WTC11 (cell line): ENCODE measurements around the gene NMU. TPM values are rescaled to one million over a fixed set of nuclear protein-coding genes. Genes with fewer than 3 reads are reported as not detected.

Source experiments
- ATAC-seq: fragments of 200-7000 bp; cut with Tn5 transposase; 2 replicates; pipeline ENCODE4 v1.10.0; 2021; ENCODE audit warnings: mild to moderate bottlenecking, moderate library complexity
- CTCF ChIA-PET: fragments of 300-600 bp; sonication (Branson Sonifier 250); formaldehyde crosslinking; loops from one replicate; lab custom pipeline; 2021; ENCODE audit warnings: antibody characterized with exemption; lab: Charles Lee
- POLR2A ChIA-PET: fragments of 350-600 bp; sonication (Branson Sonifier 250); formaldehyde crosslinking; loops from one replicate; lab custom pipeline; 2021; ENCODE audit warnings: antibody characterized with exemption; lab: Charles Lee
- DNase-seq: peaks from one replicate; pipeline ENCODE4 v3.0.0; 2021; ENCODE audit warnings: low spot score
- H3K27ac Mint-ChIP-seq: 2 replicates; pipeline ENCODE4 v1.8.0; 2021; ENCODE audit warnings: mixed read lengths
- H3K27me3 Mint-ChIP-seq: 2 replicates; pipeline ENCODE4 v1.8.0; 2021; ENCODE audit warnings: low read depth, mild to moderate bottlenecking, moderate library complexity, mixed read lengths
- H3K36me3 Mint-ChIP-seq: 2 replicates; pipeline ENCODE4 v1.8.0; 2021; ENCODE audit warnings: mixed read lengths
- H3K4me1 Mint-ChIP-seq: 2 replicates; pipeline ENCODE4 v1.8.0; 2022; ENCODE audit warnings: mixed read lengths
- H3K4me3 Mint-ChIP-seq: 2 replicates; pipeline ENCODE4 v1.8.0; 2021; ENCODE audit warnings: mild to moderate bottlenecking, moderate library complexity, mixed read lengths
- H3K9me3 Mint-ChIP-seq: 2 replicates; pipeline ENCODE4 v1.8.0; 2021; ENCODE audit warnings: mixed read lengths
- FOXJ3 ChIP-seq: sonication (generic); formaldehyde crosslinking; IDR thresholded peaks from 2 replicates; pipeline ENCODE4 v1.9.0; 2021; ENCODE audit warnings: missing genetic modification reagents, mild to moderate bottlenecking, borderline replicate concordance
- NR2C2 ChIP-seq: sonication (generic); formaldehyde crosslinking; IDR thresholded peaks from 2 replicates; pipeline ENCODE4 v1.8.0; 2022; ENCODE audit warnings: mild to moderate bottlenecking, missing genetic modification reagents
- NR3C1 ChIP-seq: sonication (generic); formaldehyde crosslinking; conservative IDR thresholded peaks from 2 replicates; pipeline ENCODE4 v1.8.1; 2023; ENCODE audit warnings: low read depth, mild to moderate bottlenecking, missing genetic modification reagents
- SMAD3 ChIP-seq: sonication (generic); formaldehyde crosslinking; IDR thresholded peaks from 2 replicates; pipeline ENCODE4 v1.8.0; 2022; ENCODE audit warnings: missing genetic modification reagents, mild to moderate bottlenecking, borderline replicate concordance
- SP1 ChIP-seq: sonication (generic); formaldehyde crosslinking; conservative IDR thresholded peaks from 2 replicates; pipeline ENCODE4 v1.8.1; 2022; ENCODE audit warnings: missing genetic modification reagents
- ZNF138 ChIP-seq: sonication (generic); formaldehyde crosslinking; conservative IDR thresholded peaks from 2 replicates; pipeline ENCODE4 v1.8.1; 2022; ENCODE audit warnings: mild to moderate bottlenecking, moderate library complexity, missing genetic modification reagents
- total RNA-seq: library from RNA; stranded (reverse); gene quantifications from 3 replicates; pipeline ENCODE4 v1.2.3, GENCODE V29; 2021
- TF ChIP-seq, protein P1 (sequence below): fragments of 200-600 bp; IDR thresholded peaks from 2 replicates; pipeline ENCODE4 v1.8.0; 2022; ENCODE audit warnings: antibody characterized with exemption
- TF ChIP-seq, protein P2 (sequence below): sonication (generic); formaldehyde crosslinking; IDR thresholded peaks from 2 replicates; pipeline ENCODE4 v1.8.1; 2022; ENCODE audit warnings: missing genetic modification reagents, borderline replicate concordance
- TF ChIP-seq, protein P3 (sequence below): sonication (generic); formaldehyde crosslinking; IDR thresholded peaks from 2 replicates; pipeline ENCODE4 v1.8.0; 2023; ENCODE audit warnings: missing genetic modification reagents, mild to moderate bottlenecking, borderline replicate concordance
- TF ChIP-seq, protein P4 (sequence below): fragments of 250-450 bp; sonication (Bioruptor Pico); conservative IDR thresholded peaks from 2 replicates; pipeline ENCODE4 v1.9.0; 2021; ENCODE audit warnings: mild to moderate bottlenecking
- TF ChIP-seq, protein P5 (sequence below): sonication (generic); formaldehyde crosslinking; IDR thresholded peaks from 2 replicates; pipeline ENCODE4 v1.8.1; 2022; ENCODE audit warnings: mild to moderate bottlenecking, moderate library complexity, missing genetic modification reagents
- TF ChIP-seq, protein P6 (sequence below): sonication (generic); formaldehyde crosslinking; IDR thresholded peaks from 2 replicates; pipeline ENCODE4 v1.8.1; 2023; ENCODE audit warnings: mild to moderate bottlenecking, missing genetic modification reagents

Gene NMU
- total RNA-seq, 1 experiment from 2014 or later, result 43.7 TPM

DNA sequence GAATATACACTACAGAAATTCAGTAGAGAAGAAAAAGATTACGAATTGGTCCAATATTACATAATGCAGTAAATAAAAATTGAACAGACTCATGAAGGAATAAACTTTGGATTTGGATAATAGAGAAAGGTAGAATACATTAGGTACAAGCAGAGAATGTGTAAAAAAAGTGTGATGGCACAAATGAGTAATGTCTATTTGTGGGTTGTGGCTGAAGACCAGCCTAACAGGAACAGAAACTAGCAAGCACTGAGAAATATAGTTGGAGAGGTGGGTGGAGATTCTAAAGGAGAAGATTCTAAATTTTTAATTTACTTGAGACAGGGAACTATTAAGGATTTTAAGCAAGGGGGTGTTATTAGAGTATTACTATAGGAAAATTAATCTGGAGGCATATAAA is 74.2 kb downstream of the NMU start:
- no peak for DNase-seq
- Mint-ChIP-seq H3K9me3 (peaks cover 13% of the 10 kb centered on the region), H3K27ac (no peak overlapping the region; the same call in 1 of the 2 replicates), H3K27me3 (no peaks in the 10 kb centered on the region), H3K36me3 (peaks cover 5% of the 10 kb centered on the region; the same call in 1 of the 2 replicates), H3K4me3 (no peak overlapping the region), H3K4me1 (peaks cover 14% of the 10 kb centered on the region)
- no peak for TF ChIP-seq ZNF138
- TF ChIP-seq, protein P1, sequence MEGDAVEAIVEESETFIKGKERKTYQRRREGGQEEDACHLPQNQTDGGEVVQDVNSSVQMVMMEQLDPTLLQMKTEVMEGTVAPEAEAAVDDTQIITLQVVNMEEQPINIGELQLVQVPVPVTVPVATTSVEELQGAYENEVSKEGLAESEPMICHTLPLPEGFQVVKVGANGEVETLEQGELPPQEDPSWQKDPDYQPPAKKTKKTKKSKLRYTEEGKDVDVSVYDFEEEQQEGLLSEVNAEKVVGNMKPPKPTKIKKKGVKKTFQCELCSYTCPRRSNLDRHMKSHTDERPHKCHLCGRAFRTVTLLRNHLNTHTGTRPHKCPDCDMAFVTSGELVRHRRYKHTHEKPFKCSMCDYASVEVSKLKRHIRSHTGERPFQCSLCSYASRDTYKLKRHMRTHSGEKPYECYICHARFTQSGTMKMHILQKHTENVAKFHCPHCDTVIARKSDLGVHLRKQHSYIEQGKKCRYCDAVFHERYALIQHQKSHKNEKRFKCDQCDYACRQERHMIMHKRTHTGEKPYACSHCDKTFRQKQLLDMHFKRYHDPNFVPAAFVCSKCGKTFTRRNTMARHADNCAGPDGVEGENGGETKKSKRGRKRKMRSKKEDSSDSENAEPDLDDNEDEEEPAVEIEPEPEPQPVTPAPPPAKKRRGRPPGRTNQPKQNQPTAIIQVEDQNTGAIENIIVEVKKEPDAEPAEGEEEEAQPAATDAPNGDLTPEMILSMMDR, result no peak
- TF ChIP-seq, protein P2, sequence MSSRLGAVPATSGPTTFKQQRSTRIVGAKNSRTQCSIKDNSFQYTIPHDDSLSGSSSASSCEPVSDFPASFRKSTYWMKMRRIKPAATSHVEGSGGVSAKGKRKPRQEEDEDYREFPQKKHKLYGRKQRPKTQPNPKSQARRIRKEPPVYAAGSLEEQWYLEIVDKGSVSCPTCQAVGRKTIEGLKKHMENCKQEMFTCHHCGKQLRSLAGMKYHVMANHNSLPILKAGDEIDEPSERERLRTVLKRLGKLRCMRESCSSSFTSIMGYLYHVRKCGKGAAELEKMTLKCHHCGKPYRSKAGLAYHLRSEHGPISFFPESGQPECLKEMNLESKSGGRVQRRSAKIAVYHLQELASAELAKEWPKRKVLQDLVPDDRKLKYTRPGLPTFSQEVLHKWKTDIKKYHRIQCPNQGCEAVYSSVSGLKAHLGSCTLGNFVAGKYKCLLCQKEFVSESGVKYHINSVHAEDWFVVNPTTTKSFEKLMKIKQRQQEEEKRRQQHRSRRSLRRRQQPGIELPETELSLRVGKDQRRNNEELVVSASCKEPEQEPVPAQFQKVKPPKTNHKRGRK (CRISPR knock-in tag), result no peak
- no peak for TF ChIP-seq FOXJ3 (CRISPR knock-in tag)
- no peak for TF ChIP-seq NR2C2 (CRISPR knock-in tag)
- ATAC-seq, result no peak
- POLR2A ChIA-PET, result no interaction called here
- CTCF ChIA-PET, result no interaction called here

DNA sequence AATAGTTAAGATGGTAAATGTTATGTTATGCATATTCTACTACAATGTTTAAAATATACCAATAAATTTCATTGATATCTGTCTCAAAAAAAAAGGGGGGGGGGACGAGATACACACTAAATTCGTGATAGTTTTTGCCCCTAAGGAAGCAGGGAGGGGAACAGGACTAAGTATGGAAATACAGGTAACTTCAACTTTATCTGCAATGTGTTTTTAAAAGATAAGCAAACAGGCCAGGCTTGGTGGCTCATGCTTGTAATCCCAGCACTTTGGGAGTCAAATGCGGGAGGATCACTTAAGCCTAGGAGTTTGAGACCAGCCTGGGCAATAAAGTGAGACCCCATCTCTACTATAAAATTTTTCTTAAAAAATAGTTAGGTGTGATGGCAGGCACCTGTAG is 76.0 kb downstream of the NMU start:
- DNase-seq (no peak), ATAC-seq (no peak)
- H3K9me3 Mint-ChIP-seq, result peaks cover 8% of the 10 kb centered on the region
- no peak overlapping the region for H3K27ac Mint-ChIP-seq
- TF ChIP-seq, protein P3, sequence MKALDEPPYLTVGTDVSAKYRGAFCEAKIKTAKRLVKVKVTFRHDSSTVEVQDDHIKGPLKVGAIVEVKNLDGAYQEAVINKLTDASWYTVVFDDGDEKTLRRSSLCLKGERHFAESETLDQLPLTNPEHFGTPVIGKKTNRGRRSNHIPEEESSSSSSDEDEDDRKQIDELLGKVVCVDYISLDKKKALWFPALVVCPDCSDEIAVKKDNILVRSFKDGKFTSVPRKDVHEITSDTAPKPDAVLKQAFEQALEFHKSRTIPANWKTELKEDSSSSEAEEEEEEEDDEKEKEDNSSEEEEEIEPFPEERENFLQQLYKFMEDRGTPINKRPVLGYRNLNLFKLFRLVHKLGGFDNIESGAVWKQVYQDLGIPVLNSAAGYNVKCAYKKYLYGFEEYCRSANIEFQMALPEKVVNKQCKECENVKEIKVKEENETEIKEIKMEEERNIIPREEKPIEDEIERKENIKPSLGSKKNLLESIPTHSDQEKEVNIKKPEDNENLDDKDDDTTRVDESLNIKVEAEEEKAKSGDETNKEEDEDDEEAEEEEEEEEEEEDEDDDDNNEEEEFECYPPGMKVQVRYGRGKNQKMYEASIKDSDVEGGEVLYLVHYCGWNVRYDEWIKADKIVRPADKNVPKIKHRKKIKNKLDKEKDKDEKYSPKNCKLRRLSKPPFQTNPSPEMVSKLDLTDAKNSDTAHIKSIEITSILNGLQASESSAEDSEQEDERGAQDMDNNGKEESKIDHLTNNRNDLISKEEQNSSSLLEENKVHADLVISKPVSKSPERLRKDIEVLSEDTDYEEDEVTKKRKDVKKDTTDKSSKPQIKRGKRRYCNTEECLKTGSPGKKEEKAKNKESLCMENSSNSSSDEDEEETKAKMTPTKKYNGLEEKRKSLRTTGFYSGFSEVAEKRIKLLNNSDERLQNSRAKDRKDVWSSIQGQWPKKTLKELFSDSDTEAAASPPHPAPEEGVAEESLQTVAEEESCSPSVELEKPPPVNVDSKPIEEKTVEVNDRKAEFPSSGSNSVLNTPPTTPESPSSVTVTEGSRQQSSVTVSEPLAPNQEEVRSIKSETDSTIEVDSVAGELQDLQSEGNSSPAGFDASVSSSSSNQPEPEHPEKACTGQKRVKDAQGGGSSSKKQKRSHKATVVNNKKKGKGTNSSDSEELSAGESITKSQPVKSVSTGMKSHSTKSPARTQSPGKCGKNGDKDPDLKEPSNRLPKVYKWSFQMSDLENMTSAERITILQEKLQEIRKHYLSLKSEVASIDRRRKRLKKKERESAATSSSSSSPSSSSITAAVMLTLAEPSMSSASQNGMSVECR (CRISPR knock-in tag), result no peak
- TF ChIP-seq, protein P4, sequence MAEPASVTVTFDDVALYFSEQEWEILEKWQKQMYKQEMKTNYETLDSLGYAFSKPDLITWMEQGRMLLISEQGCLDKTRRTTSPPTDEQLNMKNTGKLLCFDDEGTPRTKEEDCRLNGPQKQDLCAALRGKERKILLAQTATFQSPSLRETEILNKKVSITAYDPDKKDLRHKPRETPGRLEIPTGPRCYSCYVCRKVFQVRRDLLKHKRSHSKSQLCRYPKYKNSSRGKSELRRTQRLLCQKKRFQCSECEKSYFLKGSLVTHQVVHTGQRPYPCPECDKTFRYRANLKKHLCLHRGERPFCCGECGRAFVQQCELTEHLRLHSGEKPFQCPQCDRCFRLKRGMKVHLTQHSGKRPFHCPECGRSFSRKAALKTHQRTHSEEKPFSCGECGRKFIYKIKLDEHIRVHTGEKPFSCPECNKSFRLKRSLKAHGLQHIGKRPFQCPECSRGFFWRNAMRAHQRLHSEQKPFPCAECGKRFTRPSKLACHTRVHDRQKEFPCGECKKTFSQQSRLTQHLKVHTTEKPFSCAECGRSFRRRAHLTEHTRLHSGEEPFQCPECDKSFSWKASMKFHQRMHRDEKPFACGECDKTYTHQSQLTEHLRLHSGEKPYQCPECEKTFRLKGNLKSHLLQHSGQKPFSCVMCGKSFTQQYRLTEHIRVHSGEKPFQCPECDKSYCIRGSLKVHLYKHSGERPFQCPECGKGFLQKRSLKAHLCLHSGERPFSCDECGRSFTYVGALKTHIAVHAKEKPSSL (CRISPR knock-in tag), result no peak
- TF ChIP-seq, protein P5, sequence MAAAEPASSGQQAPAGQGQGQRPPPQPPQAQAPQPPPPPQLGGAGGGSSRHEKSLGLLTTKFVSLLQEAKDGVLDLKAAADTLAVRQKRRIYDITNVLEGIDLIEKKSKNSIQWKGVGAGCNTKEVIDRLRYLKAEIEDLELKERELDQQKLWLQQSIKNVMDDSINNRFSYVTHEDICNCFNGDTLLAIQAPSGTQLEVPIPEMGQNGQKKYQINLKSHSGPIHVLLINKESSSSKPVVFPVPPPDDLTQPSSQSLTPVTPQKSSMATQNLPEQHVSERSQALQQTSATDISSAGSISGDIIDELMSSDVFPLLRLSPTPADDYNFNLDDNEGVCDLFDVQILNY (CRISPR knock-in tag), result no peak
- TF ChIP-seq FOXJ3 (CRISPR knock-in tag) (no peak), SMAD3 (no peak), NR3C1 (no peak), SP1 (CRISPR knock-in tag) (no peak)
- TF ChIP-seq, protein P2 (CRISPR knock-in tag), result no peak
- TF ChIP-seq, protein P6, sequence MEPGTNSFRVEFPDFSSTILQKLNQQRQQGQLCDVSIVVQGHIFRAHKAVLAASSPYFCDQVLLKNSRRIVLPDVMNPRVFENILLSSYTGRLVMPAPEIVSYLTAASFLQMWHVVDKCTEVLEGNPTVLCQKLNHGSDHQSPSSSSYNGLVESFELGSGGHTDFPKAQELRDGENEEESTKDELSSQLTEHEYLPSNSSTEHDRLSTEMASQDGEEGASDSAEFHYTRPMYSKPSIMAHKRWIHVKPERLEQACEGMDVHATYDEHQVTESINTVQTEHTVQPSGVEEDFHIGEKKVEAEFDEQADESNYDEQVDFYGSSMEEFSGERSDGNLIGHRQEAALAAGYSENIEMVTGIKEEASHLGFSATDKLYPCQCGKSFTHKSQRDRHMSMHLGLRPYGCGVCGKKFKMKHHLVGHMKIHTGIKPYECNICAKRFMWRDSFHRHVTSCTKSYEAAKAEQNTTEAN (CRISPR knock-in tag), result no peak
- ChIA-PET POLR2A (no interaction called here), CTCF (interaction anchor here (1.0 kb wide), 1 partner anchor 13 kb away, joined by 3 read pairs; the partner anchor contains the start of gene CLOCK)
- H3K4me3 Mint-ChIP-seq, result no peak overlapping the region
- H3K36me3 Mint-ChIP-seq, result no peaks in the 10 kb centered on the region; the same call in 1 of the 2 replicates
- peaks cover 14% of the 10 kb centered on the region for H3K4me1 Mint-ChIP-seq
- no peaks in the 10 kb centered on the region for H3K27me3 Mint-ChIP-seq
